ENCODE measurements around the gene CORO1C.

Gene CORO1C

DNA sequence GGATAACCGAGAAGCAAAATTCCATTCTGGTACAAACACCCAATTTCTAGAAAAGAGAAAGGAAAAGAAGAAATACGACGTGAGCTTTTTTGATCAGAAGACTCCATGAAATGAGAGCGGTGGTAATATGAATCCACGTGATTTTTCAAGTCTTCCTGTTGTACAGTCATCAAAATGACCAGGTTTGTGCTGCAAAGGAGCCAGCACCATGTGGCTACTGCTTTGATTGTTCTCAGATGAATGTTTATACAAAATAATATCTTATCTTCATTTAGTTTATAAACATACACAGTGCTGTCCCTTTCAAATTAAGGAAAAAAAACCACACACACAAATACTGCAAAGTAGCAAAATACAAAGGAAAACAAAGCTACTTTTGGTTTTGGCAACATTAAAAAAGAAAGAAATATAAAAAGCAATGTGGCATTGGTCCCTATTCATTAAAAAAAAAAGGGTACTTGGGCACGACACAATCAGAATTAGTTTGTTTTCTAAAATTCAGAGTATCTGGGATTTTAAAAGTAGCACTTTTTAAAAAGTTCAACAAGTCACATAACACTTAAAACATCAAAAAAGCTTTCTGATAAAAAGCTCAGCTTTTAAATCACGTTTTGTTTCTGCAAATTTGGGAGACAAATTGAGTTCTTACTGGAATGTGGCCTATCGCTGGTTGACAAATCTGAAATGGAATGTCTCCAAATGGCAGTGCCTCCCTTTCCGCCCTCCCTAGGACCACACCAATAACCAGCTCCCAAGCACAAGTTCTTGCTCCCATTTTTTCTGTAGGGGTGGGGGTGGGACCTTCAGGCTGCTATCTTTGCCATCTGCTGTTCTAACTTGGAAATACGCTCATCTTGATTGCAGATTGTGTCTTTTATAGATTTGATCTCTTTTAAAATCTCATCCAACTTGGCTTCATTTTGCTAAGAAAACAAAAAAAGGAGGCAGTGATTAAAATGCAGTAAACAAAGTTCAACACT is 84.4 kb downstream of the CORO1C start:
- no peak for DNase-seq

DNA sequence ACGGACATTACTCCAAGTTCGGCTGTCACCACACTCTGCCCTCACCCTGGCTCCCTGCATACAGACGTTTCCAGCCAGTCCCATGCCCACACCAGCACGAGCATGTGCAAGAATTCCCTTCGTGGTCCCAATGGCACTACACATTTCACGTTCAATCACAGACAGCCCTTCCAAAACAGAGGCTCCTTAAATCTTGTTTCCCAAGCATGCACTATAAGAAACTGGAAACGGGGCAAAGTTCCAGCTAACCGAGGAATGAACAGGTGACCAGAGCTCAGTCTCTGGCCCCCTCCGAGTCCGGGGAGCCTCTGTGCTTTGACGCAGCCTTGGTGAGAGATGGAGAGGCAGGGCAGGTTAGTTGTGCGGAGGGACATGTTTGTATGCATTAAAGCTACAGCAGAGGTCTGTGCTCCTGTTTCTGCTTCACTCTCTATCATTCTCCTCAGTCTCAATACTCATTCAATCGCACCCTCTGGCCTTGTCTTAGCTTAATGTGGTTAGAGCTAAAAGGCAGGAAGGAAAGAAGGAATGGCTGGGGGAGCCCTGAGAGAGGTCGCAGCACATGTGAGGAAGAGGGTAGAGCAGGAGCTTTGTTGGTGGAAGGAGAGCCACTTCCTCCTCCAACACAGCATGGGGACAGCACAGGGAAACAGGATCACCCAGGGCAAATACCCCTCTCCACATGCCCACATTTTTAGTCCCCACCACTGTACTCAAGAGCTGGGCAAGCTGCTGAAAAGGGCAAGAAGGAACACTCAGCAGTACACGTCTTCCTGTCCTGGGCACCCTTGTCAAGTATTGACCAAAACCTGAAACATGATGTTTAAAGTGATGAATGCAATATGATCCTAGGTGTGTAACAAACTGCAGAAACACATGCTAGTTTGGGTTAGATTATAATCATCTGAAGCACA is 85.4 kb downstream of the CORO1C start:
- DNase-seq: no peak

DNA sequence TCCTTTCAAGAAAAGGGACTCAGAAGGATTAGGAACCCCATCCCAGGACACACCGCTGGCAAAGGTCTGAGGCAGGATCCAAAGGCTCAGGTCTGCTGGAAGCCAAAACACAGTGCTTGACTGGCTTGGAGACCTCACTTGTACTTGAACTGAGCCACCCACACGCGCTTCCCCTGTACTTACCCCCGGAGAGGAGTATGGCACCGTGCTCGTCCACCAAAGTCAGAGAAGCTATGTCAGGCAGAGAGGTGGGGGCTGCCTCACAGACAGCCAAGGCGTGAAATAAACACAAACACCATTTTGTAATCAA is 86.6 kb downstream of the CORO1C start:
- no peak for DNase-seq

DNA sequence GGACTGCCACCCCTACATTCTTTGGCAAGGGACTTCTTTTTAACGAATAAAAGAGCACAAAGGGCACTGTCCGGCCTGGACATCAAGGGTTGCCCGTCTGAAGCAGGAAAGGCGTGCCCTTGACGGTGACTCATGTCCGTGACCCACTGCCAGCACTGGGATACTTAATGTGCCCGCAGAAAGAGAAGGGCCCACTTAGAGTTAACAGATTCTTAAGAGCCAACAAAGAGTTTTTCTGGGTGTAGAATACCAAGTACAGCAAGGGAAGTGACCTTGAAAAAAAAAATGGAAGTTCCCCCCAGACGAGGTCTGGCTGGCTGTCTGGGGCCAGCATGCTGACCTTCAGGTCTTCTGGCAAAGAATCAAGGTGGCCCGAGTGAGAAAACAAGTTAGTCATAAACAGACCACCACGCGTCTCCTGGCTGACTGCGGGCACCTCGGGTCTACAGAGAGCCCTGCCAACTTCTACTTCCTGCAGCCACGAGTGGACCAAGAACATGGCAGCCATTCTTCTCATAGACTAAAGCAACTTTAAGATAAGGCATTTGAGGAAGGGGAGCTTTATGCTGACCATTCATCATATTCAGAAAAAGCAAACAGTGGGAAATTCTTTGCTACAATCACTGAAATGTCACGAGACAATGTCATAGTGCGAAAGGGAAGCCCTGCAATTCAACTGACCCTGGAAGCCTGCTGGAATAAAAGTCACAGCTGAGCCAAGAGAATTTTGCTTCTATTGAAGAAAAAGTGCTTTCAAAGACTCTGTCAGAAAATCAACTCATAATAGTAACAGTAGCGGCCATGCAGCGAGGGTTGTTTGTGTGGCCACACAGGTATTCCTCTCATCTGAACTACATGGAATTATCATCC is 87.1 kb downstream of the CORO1C start:
- no peak for DNase-seq

DNA sequence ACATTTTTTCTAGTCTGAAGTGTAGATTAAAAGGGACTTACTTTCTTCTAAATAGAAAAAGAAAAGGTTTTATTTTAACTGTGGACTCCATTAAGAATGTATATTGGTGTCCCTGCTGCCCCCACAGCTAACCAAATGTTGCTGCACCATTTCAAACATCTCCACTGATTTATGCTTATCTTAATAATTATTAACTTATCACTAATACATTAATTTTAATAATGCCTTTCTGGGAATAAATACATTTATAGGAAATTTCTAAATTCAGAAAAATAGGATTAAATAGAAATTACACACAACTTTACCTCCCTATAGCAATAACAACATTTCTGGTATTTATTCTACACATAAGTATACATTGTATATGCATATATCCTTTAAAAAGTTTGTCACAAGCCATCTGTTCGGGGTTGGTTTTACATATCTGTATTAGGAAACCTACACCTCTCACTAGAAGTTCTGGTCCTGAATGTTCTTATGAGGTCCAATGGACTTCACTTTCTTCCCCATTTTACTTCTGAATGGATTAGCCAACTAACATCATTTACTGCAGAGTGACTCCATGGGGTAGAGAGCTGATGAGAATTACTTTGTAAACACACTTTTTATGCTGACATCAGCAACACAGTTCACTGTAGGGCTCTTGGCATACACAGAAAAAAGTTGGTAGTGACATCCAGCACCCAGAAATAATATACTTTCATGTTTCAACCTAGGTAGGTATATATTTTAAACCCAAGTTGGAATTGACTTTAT is 88.2 kb downstream of the CORO1C start:
- DNase-seq: no peak

DNA sequence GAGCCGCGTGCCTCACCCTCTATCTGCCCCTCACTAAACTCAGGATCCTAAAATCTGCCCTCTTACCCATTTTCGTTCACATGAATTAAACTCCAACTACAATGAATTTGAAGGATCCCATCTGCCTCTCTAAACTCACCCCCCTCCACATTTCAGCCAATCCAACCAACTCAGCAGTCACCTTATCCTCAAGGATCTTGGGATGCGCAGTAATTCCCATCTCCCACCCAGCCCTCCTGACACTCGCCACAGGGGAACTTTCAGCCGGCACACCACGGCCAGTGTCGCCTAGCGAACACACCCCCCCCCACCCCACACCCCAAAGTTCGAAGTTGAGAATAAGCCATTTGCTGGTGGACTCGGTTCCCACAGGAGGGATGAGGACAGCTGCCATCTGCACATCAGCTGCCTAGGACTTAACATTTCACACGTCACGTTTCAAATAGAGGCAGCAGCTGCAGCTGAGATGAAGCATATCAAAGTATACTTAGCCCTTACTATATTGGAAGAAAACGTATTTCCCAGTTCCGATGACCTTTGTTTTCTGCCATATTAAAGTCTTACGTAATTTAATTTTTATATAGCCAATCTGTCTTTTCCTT is 88.9 kb downstream of the CORO1C start:
- DNase-seq: no peak

DNA sequence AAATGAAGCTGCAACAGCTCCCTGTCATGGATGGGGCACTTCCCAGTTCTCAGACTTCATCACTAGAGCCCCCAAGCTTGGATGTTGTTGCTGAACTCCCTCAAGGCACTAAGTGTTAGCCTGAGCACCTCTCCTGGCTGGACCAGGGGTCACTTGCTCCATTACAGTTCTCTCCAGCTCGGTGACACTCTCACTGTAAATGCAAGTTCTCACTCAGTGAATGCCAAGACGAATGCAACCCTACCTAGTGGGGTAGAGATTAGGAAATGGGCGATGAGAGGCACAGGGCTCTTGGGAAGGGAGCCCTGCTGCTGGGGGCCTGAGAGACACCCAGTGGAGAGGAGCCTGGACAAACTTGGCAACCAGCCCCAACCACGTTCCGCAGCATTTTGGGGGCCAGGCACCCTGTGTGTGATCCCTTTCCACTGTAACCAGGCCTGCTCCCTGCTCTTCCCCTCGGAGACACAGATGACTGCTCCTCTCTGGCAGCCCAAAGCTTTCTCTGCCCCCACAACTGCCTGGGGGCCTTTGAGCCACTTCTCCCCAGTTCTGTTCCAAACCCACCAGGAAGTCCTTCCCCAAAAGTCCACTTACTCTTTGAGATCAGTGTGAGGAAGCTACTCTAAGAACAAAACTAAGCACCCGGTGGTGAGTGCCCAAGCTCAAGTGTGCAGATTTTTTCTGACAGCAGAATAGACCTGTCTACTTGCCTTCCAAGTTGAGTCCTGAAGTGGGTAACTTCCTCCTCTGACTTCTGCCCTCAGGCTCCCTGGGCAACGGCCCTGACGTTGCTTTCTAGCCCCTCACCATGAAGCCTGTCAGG is 89.7 kb downstream of the CORO1C start:
- no peak for DNase-seq

DNA sequence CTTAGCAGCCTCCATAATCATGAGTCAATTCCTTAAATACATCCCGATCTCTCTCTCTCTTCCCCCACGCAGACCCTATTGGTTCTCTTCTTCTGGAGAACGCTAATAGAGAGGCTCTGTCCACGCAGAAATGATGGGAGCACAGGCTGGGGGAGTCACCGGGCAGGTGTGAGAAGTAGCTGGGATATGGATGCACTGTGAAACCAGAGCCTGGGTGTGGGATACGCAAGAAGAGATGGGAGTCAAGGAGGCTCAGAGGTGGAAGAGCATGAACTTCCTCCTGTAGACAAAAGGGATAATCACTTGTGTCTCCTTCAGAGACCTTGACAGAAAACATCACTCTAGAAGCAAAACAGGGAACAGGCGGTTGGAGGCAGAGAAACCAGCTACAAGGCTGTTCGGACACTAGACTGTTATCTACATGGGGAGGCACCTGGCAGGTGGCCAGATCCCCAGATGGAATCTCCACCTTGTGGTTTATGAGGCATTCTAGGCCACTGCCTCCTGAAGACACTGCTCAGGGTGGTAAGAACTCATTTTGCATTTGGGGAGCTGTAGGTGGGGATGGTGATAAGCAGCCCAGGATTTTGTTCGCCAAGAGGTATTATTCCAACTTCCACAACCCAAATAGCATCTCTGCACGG is 90.4 kb downstream of the CORO1C start:
- no peak for DNase-seq

DNA sequence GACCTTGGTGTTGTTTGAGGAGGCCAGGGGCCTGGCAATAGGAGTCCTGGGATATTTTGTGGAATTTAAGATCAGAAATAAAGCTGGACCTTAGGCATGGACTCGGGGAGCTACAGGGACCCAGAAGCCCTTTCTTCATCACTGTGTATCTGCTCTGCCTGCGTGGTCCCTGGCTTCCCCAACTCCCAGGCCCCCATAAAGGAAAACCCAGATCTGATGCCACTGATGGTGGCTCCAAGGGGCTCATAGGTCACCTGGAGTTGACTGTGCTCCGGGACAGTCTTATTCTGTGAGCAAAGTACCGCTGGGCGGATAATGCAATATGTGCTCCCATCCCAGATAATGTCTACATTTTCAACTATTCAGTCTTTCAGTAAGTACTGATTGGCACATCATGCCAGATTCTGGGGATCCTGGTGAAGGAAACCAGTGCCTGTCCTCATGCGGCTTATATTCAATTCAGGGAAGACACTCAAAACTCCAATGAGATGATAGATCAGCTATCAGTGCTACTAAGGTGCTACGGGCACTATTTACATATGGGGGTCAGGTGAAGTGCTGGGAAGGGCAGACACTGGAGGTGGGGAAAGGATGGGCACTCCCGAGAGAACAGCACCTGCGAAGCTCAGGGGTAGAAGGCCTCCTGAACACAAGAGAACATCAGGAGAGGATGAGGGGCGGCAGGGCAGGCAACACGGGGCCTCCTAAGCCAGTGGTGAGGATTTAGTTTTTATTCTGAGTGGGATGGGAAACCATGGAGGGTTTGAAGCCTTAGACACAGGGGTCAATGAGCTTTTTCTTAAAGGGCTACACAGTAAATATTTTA is 92.1 kb downstream of the CORO1C start:
- no peak for DNase-seq

DNA sequence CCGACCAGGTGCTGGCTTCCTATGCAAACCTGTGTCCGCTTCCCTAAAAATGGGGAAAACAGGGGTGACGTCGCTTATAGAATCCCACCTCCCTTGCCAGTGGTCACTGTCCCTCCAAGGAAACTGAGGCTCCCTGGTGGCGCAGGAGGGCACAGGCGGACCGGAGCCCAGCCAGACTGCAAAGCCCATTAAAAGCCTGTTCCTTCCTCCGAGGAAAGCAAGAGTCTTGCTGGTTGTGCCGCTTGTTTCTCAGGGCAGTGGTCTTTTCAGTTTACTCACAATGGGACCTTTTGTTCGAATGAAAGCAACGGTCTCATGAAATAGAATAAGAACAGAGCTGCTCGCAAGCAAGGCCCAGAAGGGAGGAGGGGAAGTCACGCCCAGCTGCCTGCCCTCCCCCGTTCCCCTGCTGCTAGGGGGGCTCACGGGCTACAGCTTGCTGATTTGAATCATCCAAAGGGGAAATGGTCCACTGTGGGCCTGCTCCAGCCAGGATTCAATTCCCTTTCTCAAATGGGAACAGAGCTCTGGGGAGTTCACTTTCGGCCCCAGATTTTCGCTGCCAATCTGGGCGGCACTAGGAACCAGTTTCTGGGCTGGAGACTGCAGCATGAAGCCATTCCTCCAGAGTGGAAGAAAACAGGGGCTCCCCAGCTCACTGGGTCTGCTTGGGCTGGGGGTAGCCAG is 93.0 kb downstream of the CORO1C start:
- DNase-seq: no peak

DNA sequence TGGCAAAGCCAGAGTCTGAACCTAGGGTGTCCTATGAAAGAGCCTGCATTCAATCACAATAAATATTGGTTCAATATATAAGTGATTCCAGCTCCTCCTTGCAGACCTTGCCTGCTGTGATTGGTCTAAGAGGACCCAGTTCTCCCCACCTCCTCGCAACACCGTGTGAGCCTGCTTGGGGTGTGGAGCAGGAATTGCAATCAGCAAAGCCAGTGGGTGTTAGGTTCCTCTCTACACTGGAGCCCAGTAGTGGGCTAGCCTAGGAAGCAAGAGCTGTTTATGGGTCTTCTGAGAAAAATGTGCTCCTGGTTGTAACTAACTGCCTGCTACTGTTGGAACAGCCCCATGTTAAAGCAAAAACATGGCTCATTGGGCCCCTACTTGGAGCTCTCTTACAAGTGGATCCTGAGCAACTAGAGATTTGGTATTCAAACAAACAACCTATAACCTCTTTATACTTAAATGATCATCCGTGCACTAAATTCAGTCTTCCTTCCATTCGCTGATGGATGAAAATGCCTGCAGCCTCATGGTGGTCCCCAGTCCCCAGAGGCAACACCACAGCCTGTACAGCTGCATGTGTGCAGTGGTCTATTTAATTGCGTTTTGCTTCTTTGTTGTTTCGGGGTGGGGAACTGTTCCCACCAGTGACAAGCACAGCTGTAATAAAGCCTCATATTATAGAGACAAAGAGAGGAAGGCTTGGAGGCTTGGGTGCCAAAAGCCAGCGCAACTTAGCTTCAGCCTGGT is 93.9 kb downstream of the CORO1C start:
- no peak for DNase-seq

DNA sequence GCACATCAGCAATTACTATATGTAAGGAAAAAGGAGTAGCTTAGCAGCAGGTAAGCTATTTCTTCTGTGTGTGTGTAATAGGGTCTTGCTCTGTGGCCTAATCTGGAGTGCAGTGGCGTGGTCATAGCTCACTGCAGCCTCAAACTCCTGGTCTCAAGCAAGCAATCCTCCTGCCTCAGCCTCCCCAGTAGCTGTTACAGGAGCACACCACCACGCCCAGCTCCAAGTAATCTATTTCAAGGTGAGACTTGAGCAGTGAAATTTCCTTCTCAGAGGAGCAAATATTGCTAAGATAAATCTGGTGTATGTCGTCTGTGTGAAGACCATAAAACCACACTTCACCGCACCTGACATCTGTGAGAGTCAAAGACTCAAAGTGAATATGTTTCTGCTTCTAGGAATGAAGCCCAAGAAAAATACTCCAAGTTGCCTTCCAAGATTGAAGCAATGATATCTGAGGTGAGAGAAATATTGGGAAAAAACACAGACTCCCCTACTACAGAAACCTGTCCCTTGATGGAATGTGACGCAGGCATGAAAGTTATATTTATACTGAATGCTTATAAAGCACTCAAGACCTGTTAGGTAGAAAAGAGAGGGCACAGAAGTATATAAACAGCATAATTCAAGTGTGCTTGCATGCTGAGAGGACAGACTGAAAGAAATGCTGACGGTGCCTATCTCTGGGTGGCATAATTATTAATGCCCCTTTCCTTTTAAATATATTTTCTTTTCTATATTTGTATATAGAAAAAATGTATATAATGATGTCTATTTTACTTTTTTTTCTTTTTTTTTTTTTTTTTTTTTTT is 95.1 kb downstream of the CORO1C start:
- DNase-seq: no peak

DNA sequence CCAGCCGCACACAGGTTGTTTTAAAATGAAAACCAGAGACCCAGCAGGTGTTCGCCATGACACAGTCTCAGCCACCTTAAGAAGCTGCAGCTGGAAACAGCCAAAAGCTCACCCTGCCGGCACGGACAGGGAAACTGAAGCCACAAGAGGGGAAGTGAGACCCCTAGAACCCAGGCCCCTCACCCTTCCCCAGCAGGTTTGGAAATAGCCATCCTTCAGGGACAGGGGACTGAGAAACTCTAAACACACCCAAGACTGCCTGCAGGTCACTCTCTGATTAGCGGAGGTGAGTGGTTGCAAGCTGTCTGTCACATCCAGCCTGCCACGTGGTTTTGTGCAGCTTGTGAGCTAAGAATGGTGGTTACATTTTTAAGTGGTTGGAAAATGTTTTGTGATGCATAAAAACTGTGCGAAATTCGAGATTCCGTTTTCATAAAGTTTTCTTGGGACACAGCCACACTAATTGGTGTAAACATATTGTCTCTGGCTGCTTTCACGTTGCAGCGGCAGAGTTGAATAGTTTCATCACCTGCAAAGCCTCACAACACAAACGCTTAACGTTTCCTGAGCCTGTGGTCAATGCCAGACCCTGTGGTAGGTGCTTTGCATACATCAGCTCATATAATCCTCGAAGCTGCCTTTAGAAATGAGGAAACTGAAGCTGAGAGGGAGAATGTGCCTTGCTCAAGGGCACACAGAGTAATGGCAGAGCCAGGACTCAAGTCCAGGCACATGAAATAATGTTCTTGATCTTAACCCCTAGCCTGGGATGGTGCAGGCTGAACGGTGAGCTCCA is 95.9 kb downstream of the CORO1C start:
- DNase-seq: no peak

DNA sequence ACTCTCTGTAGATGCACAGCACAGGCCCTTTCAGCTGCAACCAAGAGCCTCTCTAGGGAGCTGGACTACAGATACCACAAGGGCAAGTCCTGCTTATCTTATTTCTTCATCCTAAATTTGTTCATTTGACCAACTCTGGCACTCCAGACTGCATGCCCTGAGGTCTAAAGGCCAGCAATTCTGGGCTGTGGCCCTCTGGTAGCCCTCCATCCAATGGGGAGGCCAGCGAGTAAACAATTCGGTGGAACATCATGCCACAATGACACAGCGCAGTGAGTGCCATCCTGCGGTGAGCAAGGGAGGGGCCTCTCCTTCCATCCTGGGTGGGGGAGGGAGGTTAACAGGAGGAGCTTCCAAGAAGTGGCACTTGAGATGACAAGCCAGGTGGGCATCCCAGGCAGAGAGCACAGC is 97.0 kb downstream of the CORO1C start:
- DNase-seq: no peak

DNA sequence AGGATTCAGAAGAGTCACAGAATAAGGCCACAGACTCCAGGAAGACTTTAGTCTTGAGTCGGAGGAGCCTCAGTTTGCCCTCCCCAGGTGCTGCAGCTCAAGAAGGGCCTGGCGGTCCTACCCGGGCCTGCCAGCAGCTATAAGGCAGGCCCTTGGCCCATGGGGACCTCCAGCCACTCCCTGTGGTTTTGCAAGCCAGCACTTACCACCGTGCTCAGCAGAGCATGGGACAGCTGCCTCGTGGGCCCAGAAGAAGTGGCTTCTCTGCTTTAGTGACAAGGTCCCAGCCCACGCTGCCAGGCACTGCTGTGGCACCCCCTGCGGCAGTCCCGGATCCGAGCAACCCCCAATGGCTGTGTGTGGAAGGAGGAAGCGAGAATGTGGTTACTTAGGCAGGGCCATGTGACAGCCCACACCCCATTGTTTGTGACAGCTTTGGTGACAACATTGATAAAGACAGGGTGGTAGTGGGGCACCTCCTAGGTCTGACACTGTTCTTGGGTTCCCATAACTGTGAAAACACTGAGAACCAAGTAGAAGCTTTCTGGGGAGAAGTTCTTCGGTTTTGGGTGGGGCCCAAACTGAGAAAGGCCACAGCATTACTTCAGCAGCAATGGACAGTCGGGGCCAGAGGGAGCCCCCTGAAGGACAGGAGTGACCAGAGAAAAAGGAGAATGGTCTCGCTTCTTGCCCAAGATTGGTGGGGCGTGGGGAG is 97.6 kb downstream of the CORO1C start, which contains the start of gene SELPLG:
SELPLG (minus strand) TSS at position 361 of the 715 bp plus-strand sequence. CDS start 9,587 bp downstream, outside the sequence.
- DNase-seq: no peak

Measured in NCI-H1092 treated with DMSO at 0.1 percent for 48 hours (cell line).